ENCODE results near the gene NOC3L. TPM values are rescaled to one million over a fixed set of nuclear protein-coding genes. Genes with fewer than 3 reads are reported as not detected.
A peak's percentile ranks its signal among the peaks of the same experiment; 100 is the strongest.
"Not testable (repeated sequence)": the region's sequence is repeated elsewhere in the genome, so short reads cannot be mapped to it uniquely, and the experiment has no call there.

NOC3L gene
- total RNA-seq, 2 donors from 2014 or later, result 15.3 to 22.4 TPM

- H3K4me3 Mint-ChIP-seq; ATAC-seq; DNase-seq; H3K36me3 Mint-ChIP-seq (ENCODE audit: low read depth); H3K9me3 ChIP-seq (ENCODE audit: control insufficient read depth, low read length, poor library complexity, severe bottlenecking); H3K27ac Mint-ChIP-seq; H3K4me1 Mint-ChIP-seq: not testable (repeated sequence)
- H3K27me3 Mint-ChIP-seq, result peaks cover 20% of the 10 kb centered on the region
These were observed 29.4 kb upstream of the NOC3L start for GRCh38 chr10:94392117-94392516.

GRCh38 chr10:94385733-94386132 lies 23.0 kb upstream of the NOC3L start:
- H3K9me3 ChIP-seq (ENCODE audit: control insufficient read depth, low read length, poor library complexity, severe bottlenecking); H3K36me3 Mint-ChIP-seq (ENCODE audit: low read depth); H3K4me3 Mint-ChIP-seq; H3K4me1 Mint-ChIP-seq; ATAC-seq; H3K27ac Mint-ChIP-seq; DNase-seq: not testable (repeated sequence)
- H3K27me3 Mint-ChIP-seq, result peaks cover 27% of the 10 kb centered on the region

- peaks cover 2% of the 10 kb centered on the region for H3K36me3 Mint-ChIP-seq (ENCODE audit: low read depth)
- no peak for ATAC-seq
- H3K27ac Mint-ChIP-seq, result no peak overlapping the region
- no peaks in the 10 kb centered on the region for H3K4me1 Mint-ChIP-seq
- DNase-seq, result no peak
- peaks cover 33% of the 10 kb centered on the region for H3K27me3 Mint-ChIP-seq
- H3K4me3 Mint-ChIP-seq, result no peak overlapping the region
- no peaks in the 10 kb centered on the region for H3K9me3 ChIP-seq (ENCODE audit: control insufficient read depth, low read length, poor library complexity, severe bottlenecking)
These were observed 20.8 kb upstream of the NOC3L start for GRCh38 chr10:94383530-94383929.

GRCh38 chr10:94376865-94377264 lies 14.1 kb upstream of the NOC3L start:
- Mint-ChIP-seq H3K27me3 (peaks cover 69% of the 10 kb centered on the region), H3K27ac (no peak overlapping the region), H3K4me1 (peaks cover 2% of the 10 kb centered on the region), H3K36me3 (ENCODE audit: low read depth) (peaks cover 4% of the 10 kb centered on the region), H3K4me3 (no peak overlapping the region)
- no peak for DNase-seq
- no peaks in the 10 kb centered on the region for H3K9me3 ChIP-seq (ENCODE audit: control insufficient read depth, low read length, poor library complexity, severe bottlenecking)
- ATAC-seq, result no peak

GRCh38 chr10:94375374-94375773 lies 12.6 kb upstream of the NOC3L start:
- Mint-ChIP-seq H3K4me1 (peaks cover 2% of the 10 kb centered on the region), H3K4me3 (no peak overlapping the region), H3K27me3 (peaks cover 70% of the 10 kb centered on the region), H3K36me3 (ENCODE audit: low read depth) (peaks cover 4% of the 10 kb centered on the region), H3K27ac (no peak overlapping the region)
- no peaks in the 10 kb centered on the region for H3K9me3 ChIP-seq (ENCODE audit: control insufficient read depth, low read length, poor library complexity, severe bottlenecking)
- no peak for ATAC-seq
- no peak for DNase-seq

- Mint-ChIP-seq H3K27ac (no peak overlapping the region), H3K27me3 (peaks cover 59% of the 10 kb centered on the region), H3K4me1 (no peaks in the 10 kb centered on the region), H3K36me3 (ENCODE audit: low read depth) (peaks cover 2% of the 10 kb centered on the region), H3K4me3 (no peak overlapping the region)
- no peak for ATAC-seq
- DNase-seq, result no peak
- no peaks in the 10 kb centered on the region for H3K9me3 ChIP-seq (ENCODE audit: control insufficient read depth, low read length, poor library complexity, severe bottlenecking)
These were observed 7.8 kb upstream of the NOC3L start for GRCh38 chr10:94370501-94370900.

- Mint-ChIP-seq H3K4me3 (no peak overlapping the region), H3K4me1 (peaks cover 12% of the 10 kb centered on the region), H3K36me3 (ENCODE audit: low read depth) (peaks cover 2% of the 10 kb centered on the region), H3K27ac (no peak overlapping the region), H3K27me3 (peaks cover 25% of the 10 kb centered on the region)
- H3K9me3 ChIP-seq (ENCODE audit: control insufficient read depth, low read length, poor library complexity, severe bottlenecking), result no peaks in the 10 kb centered on the region
- DNase-seq (no peak), ATAC-seq (no peak)
These were observed 3.6 kb upstream of the NOC3L start for GRCh38 chr10:94366382-94366781.

- no peaks in the 10 kb centered on the region for H3K9me3 ChIP-seq (ENCODE audit: control insufficient read depth, low read length, poor library complexity, severe bottlenecking)
- ATAC-seq, result no peak
- Mint-ChIP-seq H3K4me3 (peak overlapping the region; percentile 1), H3K27me3 (peaks cover 15% of the 10 kb centered on the region), H3K27ac (no peak overlapping the region), H3K36me3 (ENCODE audit: low read depth) (peaks cover 5% of the 10 kb centered on the region), H3K4me1 (peaks cover 18% of the 10 kb centered on the region)
- DNase-seq, result no peak
These were observed 1.7 kb upstream of the NOC3L start for GRCh38 chr10:94364482-94364881.

- Mint-ChIP-seq H3K27me3 (peaks cover 6% of the 10 kb centered on the region), H3K4me3 (peak overlapping the region; percentile 98)
- no peak for ATAC-seq
These were observed 469 bp upstream of the NOC3L start for GRCh38 chr10:94363251-94363565.

GRCh38 chr10:94361171-94361794 lies 1.5 kb downstream of the NOC3L start:
- Mint-ChIP-seq H3K36me3 (ENCODE audit: low read depth) (peaks cover 10% of the 10 kb centered on the region), H3K27ac (peak overlapping the region; percentile 98), H3K27me3 (peaks cover 6% of the 10 kb centered on the region), H3K4me3 (peak overlapping the region; percentile 98), H3K4me1 (peaks cover 22% of the 10 kb centered on the region)
- ATAC-seq (no peak), DNase-seq (no peak)
- no peaks in the 10 kb centered on the region for H3K9me3 ChIP-seq (ENCODE audit: control insufficient read depth, low read length, poor library complexity, severe bottlenecking)

More at GRCh38 chr10:94363251-94363565, 469 bp upstream of the NOC3L start:
- no peaks in the 10 kb centered on the region for H3K9me3 ChIP-seq (ENCODE audit: control insufficient read depth, low read length, poor library complexity, severe bottlenecking)
- DNase-seq, result no peak
- peak overlapping the region; percentile 98 for H3K27ac Mint-ChIP-seq
- H3K4me1 Mint-ChIP-seq, result peaks cover 22% of the 10 kb centered on the region
- peaks cover 8% of the 10 kb centered on the region for H3K36me3 Mint-ChIP-seq (ENCODE audit: low read depth)

- H3K36me3 Mint-ChIP-seq (ENCODE audit: low read depth), result peaks cover 8% of the 10 kb centered on the region
- peaks cover 22% of the 10 kb centered on the region for H3K4me1 Mint-ChIP-seq
- DNase-seq, result no peak
- ATAC-seq, result no peak
- H3K4me3 Mint-ChIP-seq, result no peak overlapping the region
- H3K27me3 Mint-ChIP-seq, result no peaks in the 10 kb centered on the region
- H3K27ac Mint-ChIP-seq, result no peak overlapping the region
- no peaks in the 10 kb centered on the region for H3K9me3 ChIP-seq (ENCODE audit: control insufficient read depth, low read length, poor library complexity, severe bottlenecking)
These were observed 4.3 kb downstream of the NOC3L start for GRCh38 chr10:94358480-94358879.

GRCh38 chr10:94357193-94357592 lies 5.5 kb downstream of the NOC3L start:
- Mint-ChIP-seq H3K27ac (no peak overlapping the region), H3K36me3 (ENCODE audit: low read depth) (peaks cover 8% of the 10 kb centered on the region)

GRCh38 chr10:94355841-94356240 lies 6.9 kb downstream of the NOC3L start:
- no peak overlapping the region for H3K4me3 Mint-ChIP-seq
- ATAC-seq (no peak), DNase-seq (no peak)
- no peaks in the 10 kb centered on the region for H3K9me3 ChIP-seq (ENCODE audit: control insufficient read depth, low read length, poor library complexity, severe bottlenecking)
- H3K36me3 Mint-ChIP-seq (ENCODE audit: low read depth), result peaks cover 8% of the 10 kb centered on the region
- no peaks in the 10 kb centered on the region for H3K27me3 Mint-ChIP-seq
- H3K4me1 Mint-ChIP-seq, result peaks cover 7% of the 10 kb centered on the region
- no peak overlapping the region for H3K27ac Mint-ChIP-seq

More at GRCh38 chr10:94357193-94357592, 5.5 kb downstream of the NOC3L start:
- H3K9me3 ChIP-seq (ENCODE audit: control insufficient read depth, low read length, poor library complexity, severe bottlenecking), result no peaks in the 10 kb centered on the region
- DNase-seq, result no peak
- Mint-ChIP-seq H3K27me3 (no peaks in the 10 kb centered on the region), H3K4me3 (no peak overlapping the region), H3K4me1 (peaks cover 16% of the 10 kb centered on the region)
- ATAC-seq, result no peak

- Mint-ChIP-seq H3K27me3 (no peaks in the 10 kb centered on the region), H3K27ac (no peak overlapping the region), H3K4me3 (no peak overlapping the region), H3K4me1 (no peaks in the 10 kb centered on the region), H3K36me3 (ENCODE audit: low read depth) (peaks cover 2% of the 10 kb centered on the region)
- DNase-seq, result no peak
- no peak for ATAC-seq
- H3K9me3 ChIP-seq (ENCODE audit: control insufficient read depth, low read length, poor library complexity, severe bottlenecking), result no peaks in the 10 kb centered on the region
These were observed 9.4 kb downstream of the NOC3L start for GRCh38 chr10:94353336-94353735.
